Breast epithelium (tissue), 3 donors: ENCODE results near the gene SLF2.

Experiments used
- POLR2AphosphoS5 ChIP-seq, 3 donors: sonication (generic); formaldehyde crosslinking; IDR thresholded peaks; one replicate each; pipeline ENCODE4 v1.6.1; 2017; ENCODE audit warnings: antibody characterized with exemption in 3 of 3
- TF ChIP-seq, protein P1 (sequence below), 3 donors: fragments of 450-650 bp; IDR thresholded peaks; one replicate each; pipeline ENCODE4 v1.5.1; 2016 to 2017; ENCODE audit warnings: antibody characterized with exemption in 3 of 3, mild to moderate bottlenecking in 3 of 3, moderate library complexity in 3 of 3

DNA sequence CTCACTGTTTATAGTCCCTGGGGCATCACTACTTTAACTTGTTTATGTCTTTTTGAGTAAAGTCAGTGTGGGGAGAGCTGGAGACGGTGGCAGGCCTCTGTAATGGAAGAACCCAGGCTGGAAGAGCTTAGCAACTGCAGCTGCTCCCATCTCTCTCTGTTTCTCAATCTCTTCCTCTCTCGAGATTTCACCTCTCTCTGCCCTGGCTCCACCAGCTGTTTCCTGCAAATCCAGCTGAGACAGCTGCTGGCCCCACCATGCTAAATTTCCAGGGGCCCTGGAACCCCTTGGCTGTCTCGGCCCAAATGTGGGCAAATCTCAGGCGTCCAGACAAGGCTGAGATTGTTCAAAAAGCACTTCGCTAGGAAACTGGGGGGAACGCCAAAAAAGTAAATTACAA is 25.8 kb upstream of the SLF2 start:
- TF ChIP-seq POLR2AphosphoS5 (IDR thresholded peaks at IDR 0.05) = no peak
- TF ChIP-seq, protein P1, sequence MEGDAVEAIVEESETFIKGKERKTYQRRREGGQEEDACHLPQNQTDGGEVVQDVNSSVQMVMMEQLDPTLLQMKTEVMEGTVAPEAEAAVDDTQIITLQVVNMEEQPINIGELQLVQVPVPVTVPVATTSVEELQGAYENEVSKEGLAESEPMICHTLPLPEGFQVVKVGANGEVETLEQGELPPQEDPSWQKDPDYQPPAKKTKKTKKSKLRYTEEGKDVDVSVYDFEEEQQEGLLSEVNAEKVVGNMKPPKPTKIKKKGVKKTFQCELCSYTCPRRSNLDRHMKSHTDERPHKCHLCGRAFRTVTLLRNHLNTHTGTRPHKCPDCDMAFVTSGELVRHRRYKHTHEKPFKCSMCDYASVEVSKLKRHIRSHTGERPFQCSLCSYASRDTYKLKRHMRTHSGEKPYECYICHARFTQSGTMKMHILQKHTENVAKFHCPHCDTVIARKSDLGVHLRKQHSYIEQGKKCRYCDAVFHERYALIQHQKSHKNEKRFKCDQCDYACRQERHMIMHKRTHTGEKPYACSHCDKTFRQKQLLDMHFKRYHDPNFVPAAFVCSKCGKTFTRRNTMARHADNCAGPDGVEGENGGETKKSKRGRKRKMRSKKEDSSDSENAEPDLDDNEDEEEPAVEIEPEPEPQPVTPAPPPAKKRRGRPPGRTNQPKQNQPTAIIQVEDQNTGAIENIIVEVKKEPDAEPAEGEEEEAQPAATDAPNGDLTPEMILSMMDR (IDR thresholded peaks at IDR 0.05) = no peak
